ENCODE data around the gene RTTN. TPM values are rescaled to one million over a fixed set of nuclear protein-coding genes. Genes with fewer than 3 reads are reported as not detected.
"Not testable (repeated sequence)": the region's sequence is repeated elsewhere in the genome, so short reads cannot be mapped to it uniquely, and the experiment has no call there.

RTTN gene
- total and polyA plus RNA-seq, 3 donors from 2014 or later = 23.1 to 67.0 (median 40.1) TPM

GRCh38 chr18:69980982-69981804 lies 224.3 kb downstream of the RTTN start:
- no peaks in the 10 kb centered on the region for H3K4me1 ChIP-seq
- no peak for DNase-seq
- H3K27ac ChIP-seq = no peak overlapping the region
- no peaks in the 10 kb centered on the region for H3K27me3 ChIP-seq
- WGBS, 2 donors = 39 to 47% methylated on average over 3 of the region's 3 CpGs
- H3K36me3 ChIP-seq (ENCODE audit: low read depth, missing control alignments) = no peaks in the 10 kb centered on the region
- H3K9me3 ChIP-seq = no peaks in the 10 kb centered on the region
- intact Hi-C loops (cut with DNase I; ENCODE audit: low total_unique reads) = no loop called here
- TF ChIP-seq POLR2A (IDR thresholded peaks at IDR 0.05) = no peak
- no peak for TF ChIP-seq CTCF (IDR thresholded peaks at IDR 0.05)
- no peak overlapping the region for H3K4me3 ChIP-seq

GRCh38 chr18:69980509-69980908 lies 225.0 kb downstream of the RTTN start:
- no peak for DNase-seq
- Histone ChIP-seq H3K36me3 (ENCODE audit: low read depth, missing control alignments) (no peaks in the 10 kb centered on the region), H3K4me1 (no peaks in the 10 kb centered on the region), H3K4me3 (no peak overlapping the region), H3K27me3 (no peaks in the 10 kb centered on the region), H3K27ac (no peak overlapping the region), H3K9me3 (no peaks in the 10 kb centered on the region)
- no peak for TF ChIP-seq CTCF (IDR thresholded peaks at IDR 0.05)
- no peak for TF ChIP-seq POLR2A (IDR thresholded peaks at IDR 0.05)
- WGBS, 2 donors = 76 to 84% methylated on average over 4 of the region's 4 CpGs
- intact Hi-C loops (cut with DNase I; ENCODE audit: low total_unique reads) = no loop called here

- Histone ChIP-seq H3K27ac (no peak overlapping the region), H3K27me3 (no peaks in the 10 kb centered on the region), H3K4me1 (no peaks in the 10 kb centered on the region), H3K36me3 (ENCODE audit: low read depth, missing control alignments) (no peaks in the 10 kb centered on the region), H3K4me3 (no peak overlapping the region), H3K9me3 (no peaks in the 10 kb centered on the region)
- TF ChIP-seq POLR2A (IDR thresholded peaks at IDR 0.05) = no peak
- TF ChIP-seq CTCF (IDR thresholded peaks at IDR 0.05) = no peak
- DNase-seq = no peak
- intact Hi-C loops (cut with DNase I; ENCODE audit: low total_unique reads) = no loop called here
- 87 to 88% methylated on average over 13 of the region's 13 CpGs for WGBS, 2 donors
Observed at GRCh38 chr18:69978732-69979715, 226.5 kb downstream of the RTTN start.

- H3K27me3 ChIP-seq; H3K4me1 ChIP-seq; intact Hi-C loops (cut with DNase I; ENCODE audit: low total_unique reads); H3K9me3 ChIP-seq; H3K36me3 ChIP-seq (ENCODE audit: low read depth, missing control alignments); H3K4me3 ChIP-seq; DNase-seq; H3K27ac ChIP-seq: not testable (repeated sequence)
- 86 to 100% methylated on average over 2 to 4 of the region's 4 CpGs for WGBS, 2 donors
Observed at GRCh38 chr18:69975294-69975693, 230.2 kb downstream of the RTTN start.

GRCh38 chr18:69974365-69974764 lies 231.1 kb downstream of the RTTN start:
- H3K36me3 ChIP-seq (ENCODE audit: low read depth, missing control alignments) = no peaks in the 10 kb centered on the region
- no peak overlapping the region for H3K27ac ChIP-seq
- TF ChIP-seq CTCF (IDR thresholded peaks at IDR 0.05) (no peak), POLR2A (IDR thresholded peaks at IDR 0.05) (no peak)
- H3K9me3 ChIP-seq = no peaks in the 10 kb centered on the region
- no peaks in the 10 kb centered on the region for H3K27me3 ChIP-seq
- no peak for DNase-seq
- no peaks in the 10 kb centered on the region for H3K4me1 ChIP-seq
- no peak overlapping the region for H3K4me3 ChIP-seq
- intact Hi-C loops (cut with DNase I; ENCODE audit: low total_unique reads) = no loop called here
- WGBS, 2 donors = 50 to 100% methylated on average over 1 of the region's 1 CpG

Data from testis (tissue), 3 donors.